Gastroesophageal sphincter (tissue), 3 donors: ENCODE results near the gene TGFBR3.

Source experiments
- CTCF ChIP-seq, 4 experiments: fragments of 200-600 bp in 2 of 4; fragments of 450-650 bp in 2 of 4; sonication (generic) in 1 of 4; IDR thresholded peaks; one replicate each; pipeline ENCODE4 v1.5.1; 2017 to 2019; ENCODE audit warnings: antibody characterized with exemption in 4 of 4, mild to moderate bottlenecking in 2 of 4, moderate library complexity in 2 of 4
- EP300 ChIP-seq: sonication (generic); formaldehyde crosslinking; IDR thresholded peaks from one replicate; pipeline ENCODE4 v1.6.1; 2017; ENCODE audit warnings: antibody characterized with exemption, mild to moderate bottlenecking
- POLR2A ChIP-seq, 2 donors: fragments of 450-650 bp; IDR thresholded peaks; one replicate each; pipeline ENCODE4 v1.6.1; 2017; ENCODE audit warnings: antibody characterized with exemption in 2 of 2, mild to moderate bottlenecking in 2 of 2, moderate library complexity in 1 of 2
- POLR2AphosphoS5 ChIP-seq: sonication (generic); formaldehyde crosslinking; IDR thresholded peaks from one replicate; pipeline ENCODE4 v1.6.1; 2017; ENCODE audit warnings: antibody characterized with exemption

- TF ChIP-seq POLR2A (IDR thresholded peaks at IDR 0.05) (no peak), CTCF (IDR thresholded peaks at IDR 0.05) (no peak), EP300 (no peak), POLR2AphosphoS5 (no peak)
Measured at GRCh38 chr1:91895832-91896556, 10.0 kb upstream of the TGFBR3 start.
